Stimulated activated CD4-positive, alpha-beta T cell treated with anti-CD3 and anti-CD28 coated beads, Interleukin-1b, Interleukin-23, amount 100 ng/mL, for 1 hour (primary cell): ENCODE results near the gene MUC5AC.
"Not testable (repeated sequence)": the region's sequence is repeated elsewhere in the genome, so short reads cannot be mapped to it uniquely, and the experiment has no call there.

Experiments
- DNase-seq, 2 donors: peaks; one replicate each; pipeline ENCODE4 v3.0.0-alpha.2; 2020; ENCODE audit warnings: low read depth in 2 of 2

The MUC5AC gene

DNA sequence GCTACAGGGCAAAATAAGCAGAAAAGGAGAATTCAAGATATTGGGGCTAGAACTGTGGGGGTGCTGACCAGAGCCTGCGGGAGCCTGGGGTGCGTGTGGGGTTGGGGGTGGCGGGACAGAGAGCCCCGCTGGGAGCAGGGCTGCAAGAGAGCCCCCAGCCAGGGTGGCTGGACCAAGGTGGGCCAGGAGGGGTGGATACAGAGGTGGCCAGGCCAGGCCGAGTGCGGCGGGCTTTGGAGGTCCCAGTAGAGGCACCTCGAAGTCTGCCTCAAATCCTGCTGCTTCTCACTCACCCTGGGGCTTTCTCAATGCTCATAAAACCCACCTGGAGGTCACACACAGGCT, 48.2 kb downstream of the MUC5AC start:
- DNase-seq = no peak

DNA sequence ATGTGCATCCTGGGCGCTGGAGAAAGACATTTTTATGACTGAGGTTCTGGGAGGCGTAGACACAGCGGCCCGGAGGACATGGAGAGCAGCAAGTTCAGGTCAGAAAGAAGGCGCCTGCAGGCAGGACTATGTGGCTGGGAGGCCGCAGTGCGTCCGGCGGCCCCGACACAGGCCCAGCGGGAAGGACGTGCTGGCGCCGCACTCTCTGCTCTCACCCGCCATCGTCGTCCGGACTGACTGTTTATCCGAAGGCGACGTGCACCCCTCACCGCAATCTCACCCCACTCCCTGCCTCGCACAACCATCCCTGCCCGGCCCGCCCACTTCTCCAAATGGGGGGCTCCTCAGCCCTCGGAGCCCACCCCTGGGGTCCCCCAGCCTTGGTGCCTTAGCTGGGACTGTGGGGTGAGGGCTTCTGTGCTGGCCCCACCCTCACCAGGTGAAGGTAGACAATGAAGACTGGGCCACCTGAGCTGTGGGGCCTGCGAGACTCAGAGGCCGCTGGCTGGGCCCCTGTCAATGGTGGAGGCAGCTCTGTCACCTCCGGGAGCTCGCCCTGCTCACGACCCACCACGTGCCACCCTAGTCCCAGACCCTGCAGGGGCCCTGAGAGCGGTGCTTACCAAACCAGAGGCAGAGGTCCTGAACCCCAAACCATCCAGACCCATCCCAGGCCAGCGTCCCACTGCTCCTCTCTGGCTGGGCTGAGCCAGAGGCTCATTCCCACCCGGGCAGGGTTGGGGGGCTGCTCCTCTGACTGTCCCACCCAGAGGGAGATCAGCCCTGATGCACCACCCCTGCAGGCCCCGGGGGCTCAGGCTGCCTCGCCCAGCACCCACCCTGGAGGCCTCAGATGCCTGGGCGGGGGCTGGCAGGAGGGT, 48.9 kb downstream of the MUC5AC start:
- DNase-seq = no peak

DNA sequence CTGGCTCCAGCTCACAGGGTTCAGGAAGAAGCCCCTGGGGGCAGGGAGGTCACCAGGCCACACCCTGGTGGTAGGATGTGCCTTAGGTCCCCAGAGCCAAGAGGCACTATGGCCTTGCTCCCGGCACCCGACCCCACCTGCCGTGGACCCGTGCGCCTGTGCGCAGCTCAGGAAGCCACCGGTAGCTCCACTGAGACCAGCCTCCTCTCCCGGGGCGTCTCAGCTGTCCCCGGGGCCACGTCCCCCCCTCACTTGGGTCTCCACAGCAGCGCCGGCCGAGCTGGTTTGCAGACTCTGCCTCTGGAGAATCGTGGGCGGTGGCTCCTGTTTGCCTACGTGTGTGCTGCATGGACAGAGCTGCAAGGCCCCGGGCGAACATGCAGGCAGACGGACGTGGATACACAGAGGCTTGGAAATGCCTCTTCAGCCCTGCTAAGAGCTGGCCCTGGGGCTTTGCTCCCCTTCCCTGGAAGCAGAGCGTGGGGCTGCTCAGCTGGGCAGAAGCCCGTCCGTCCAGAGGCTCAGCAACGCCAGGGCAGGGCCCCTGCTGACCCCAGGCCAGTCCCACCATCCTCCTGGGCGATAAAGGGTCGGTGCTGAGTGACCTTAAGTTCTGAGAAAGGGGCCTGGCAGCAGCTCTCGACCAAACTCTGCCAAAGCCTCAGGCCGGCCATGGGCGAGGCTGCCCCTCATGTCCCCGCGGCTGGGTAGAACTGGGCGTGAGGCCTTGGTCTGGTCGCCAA, 49.8 kb downstream of the MUC5AC start:
- no peak for DNase-seq

DNA sequence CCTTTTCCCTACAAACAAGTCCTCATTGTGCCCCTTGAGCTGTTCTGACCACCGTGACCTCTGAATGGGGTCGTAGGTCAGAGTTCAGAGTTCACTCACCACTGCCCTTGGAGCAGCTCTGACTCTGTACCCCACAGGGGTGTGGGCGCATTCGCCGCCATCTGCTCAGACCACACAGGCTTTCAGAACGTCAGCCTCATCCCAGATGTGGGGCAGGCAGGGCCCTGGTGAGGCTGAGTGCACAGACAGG, 50.3 kb downstream of the MUC5AC start:
- no peak for DNase-seq

DNA sequence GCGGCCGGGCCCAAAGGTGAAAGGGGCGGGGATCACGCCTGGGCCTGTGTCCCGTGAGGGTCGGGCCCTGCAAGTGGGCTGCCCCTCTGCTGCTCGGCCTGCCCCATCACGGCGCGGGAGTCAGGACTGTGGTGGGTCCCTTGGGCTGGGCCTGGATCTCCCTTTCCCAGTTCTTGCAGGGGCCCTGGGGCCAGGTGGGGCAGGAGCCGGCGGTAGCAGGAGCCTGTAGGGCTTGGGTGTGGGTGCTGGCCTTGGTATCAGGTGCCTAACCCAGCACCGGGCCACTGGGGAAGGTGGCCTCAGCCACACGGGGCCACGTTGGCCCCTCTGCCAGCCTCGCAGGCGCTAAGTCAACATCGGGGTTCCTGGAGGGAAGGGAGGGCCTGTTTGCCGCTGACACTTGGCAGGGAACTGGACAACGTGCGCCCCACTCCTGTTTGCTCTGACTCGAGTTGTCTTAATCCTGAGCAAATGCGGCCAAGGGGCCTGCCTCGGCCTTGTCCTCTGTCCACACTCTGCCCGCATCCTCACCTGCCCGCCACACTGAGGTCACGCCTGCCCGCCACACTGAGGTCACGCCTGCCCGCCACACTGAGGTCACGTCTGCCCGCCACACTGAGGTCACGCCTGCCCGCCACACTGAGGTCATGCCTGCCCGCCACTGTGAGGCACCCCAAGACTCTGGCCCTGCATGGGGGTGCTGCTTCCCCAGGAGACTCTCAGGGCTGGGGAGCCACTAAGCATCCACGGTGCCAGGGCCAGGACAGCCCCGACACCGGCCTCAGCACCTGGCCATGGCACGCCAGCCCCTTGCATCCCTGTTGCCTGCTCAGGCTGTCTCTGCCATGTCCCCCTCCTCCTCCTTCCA, 50.9 kb downstream of the MUC5AC start:
- DNase-seq = no peak

DNA sequence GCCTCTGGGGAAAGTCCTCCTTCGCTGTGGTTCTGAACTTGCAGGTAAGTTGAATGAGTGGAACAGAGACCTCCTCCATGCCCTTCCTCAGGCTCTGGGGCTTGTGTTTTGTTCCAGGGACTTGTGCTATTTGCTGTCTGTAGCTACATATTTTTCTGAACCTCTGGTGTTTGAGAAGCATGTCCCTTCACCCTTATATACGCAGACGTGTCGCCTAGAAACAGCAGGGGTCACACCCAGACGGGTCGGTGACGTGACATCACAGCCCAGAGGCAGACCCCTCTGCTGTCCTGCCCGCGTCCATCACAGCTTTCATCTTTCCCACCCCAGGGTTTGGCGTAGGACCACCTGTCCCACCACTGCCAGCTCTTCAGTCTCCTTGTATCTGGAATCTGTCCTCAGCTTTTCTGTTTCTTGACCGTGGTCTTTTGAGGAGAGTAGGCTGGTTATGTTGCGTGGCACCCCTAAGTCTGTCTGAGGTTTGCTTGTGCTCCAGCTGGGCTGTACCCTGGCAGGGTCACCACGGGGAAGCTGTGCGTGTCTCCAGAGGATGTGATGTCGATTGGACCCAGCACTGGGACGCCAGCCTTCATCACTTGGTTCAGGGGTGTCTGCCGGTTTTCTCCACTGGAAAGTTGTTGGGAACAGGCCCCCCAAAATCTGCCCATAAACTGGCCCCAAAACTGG, 51.8 kb downstream of the MUC5AC start:
- DNase-seq = no peak

DNA sequence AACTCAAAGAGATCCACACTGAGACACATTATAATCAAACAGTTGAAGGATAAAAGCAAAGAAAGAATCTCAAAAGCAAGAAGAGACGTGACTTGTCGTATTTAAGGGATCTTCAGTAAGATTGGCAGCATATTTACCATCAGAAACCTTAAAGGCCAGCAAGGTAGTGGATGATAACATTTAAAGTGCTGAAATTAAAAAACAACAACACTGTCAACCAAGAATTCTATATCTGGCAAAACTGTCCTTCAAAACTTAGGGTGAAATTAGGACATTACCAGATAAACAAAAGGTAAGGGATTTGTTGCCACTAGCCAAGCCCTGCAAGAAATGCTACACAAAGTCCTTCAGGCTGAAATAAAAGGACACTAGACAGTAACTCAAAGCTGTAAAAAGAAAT, 54.1 kb downstream of the MUC5AC start:
- DNase-seq = no peak

DNA sequence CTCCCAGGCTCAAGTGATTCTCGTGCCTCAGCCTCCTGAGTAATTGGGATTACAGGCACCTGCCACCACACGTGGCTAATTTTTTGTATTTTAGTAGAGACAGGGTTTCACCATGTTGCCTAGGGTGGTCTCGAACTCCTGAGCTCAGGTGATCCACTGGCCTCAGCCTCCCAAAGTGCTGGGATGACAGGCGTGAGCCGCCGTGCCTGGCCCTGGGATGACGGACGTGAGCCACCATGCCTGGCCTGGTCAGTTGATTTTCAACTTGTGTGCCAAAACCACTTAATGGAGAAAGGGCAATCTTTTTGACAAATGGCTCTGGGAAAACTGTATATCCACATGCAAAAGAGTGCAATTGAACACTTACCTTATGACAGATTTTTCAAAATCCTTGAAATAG, 58.1 kb downstream of the MUC5AC start:
- DNase-seq = not testable (repeated sequence)

DNA sequence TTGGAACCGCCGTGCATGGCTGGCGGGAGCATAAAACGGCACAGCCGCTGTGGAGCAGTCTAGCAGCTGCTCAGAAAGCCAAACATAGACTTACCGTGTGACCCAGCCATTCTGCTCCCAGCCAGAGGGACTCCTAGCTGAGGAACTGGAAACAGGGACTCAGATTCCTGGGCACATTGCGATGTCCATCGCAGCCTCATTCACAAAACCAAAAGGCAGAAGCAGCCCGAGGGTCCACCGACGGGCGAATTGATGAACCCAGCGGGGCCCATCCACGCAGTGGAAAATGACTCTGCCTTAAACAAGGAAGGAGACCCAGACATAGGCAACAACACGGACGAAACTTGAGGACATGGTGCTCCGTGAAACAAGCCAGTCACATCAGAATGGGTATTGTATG, 59.4 kb downstream of the MUC5AC start:
- DNase-seq = no peak

DNA sequence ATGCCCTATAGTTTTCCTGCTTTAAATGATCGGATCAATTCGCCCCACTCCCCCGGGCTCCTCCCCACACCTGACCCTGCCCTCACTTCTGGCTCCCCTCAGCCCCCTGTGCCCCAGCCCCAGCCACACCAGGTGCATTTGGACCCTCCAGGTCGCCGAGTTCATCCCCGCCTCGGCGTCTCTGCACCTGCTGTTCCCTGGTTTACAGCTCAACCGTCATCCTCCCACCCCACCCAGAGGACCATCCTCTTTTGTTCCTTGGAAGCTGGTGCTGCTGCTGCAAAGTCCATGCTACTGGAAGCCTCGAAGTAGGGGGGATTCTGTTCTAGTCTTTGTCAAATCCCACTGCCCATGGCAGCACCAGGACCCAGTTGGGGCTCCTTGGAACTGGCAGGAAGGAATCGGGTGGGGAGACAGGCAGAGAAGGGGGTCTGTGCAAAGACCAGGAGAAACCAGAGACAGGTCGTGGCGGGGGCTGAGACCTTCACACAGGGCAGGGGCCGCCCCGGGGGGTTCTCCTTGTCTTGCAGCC, 60.6 kb downstream of the MUC5AC start:
- DNase-seq = no peak

DNA sequence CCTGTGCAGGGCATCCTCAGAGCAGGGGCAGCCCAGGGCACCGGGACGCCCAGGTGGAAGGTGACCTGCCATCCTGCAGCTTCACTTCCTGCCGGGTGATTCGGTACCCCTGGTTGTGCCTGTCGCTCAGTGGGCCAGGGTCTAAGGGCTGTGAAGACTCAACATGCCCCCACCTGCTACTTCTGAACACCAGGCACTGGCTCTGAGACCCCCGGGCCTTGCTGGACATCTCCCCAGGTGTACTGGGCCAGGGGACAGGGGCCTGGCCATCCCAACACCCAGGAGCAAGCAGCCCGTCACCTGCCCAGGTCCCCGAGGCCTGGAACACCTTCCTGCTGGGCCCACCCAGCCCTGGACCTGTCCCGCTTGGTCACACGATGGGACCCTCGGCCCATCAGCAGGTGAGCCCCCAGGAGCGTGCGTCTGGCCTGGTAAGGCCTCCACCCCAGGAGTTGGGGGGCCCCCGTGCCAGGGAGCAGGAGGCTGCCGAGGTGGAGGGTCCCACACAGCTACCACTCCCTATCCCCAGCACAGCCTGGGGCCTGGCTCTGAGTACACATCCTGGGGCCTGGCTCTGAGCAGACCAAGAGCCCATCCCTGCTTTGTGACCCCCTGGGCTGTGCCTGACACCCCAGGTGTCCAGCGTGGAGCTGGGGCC, 61.2 kb downstream of the MUC5AC start:
- no peak for DNase-seq

DNA sequence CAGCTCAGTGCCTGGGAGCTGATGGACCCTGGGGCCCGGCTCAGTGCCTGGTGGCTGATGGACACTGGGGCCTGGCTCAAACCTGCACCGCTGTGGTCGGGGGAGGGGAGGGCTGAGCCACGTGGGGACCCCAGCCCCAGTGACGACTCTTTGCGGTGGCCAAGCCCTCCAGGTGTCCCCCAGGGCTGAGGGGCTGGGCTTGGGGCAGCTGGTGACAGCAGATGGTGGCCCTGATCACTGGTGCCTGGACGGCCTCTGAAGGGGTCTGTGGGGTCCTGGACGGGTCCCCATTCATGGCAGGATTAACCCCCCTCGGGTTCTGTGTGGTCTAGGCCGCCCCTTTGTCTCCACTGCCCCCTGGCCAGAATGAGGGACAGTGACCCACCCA, 61.7 kb downstream of the MUC5AC start:
- DNase-seq = no peak

DNA sequence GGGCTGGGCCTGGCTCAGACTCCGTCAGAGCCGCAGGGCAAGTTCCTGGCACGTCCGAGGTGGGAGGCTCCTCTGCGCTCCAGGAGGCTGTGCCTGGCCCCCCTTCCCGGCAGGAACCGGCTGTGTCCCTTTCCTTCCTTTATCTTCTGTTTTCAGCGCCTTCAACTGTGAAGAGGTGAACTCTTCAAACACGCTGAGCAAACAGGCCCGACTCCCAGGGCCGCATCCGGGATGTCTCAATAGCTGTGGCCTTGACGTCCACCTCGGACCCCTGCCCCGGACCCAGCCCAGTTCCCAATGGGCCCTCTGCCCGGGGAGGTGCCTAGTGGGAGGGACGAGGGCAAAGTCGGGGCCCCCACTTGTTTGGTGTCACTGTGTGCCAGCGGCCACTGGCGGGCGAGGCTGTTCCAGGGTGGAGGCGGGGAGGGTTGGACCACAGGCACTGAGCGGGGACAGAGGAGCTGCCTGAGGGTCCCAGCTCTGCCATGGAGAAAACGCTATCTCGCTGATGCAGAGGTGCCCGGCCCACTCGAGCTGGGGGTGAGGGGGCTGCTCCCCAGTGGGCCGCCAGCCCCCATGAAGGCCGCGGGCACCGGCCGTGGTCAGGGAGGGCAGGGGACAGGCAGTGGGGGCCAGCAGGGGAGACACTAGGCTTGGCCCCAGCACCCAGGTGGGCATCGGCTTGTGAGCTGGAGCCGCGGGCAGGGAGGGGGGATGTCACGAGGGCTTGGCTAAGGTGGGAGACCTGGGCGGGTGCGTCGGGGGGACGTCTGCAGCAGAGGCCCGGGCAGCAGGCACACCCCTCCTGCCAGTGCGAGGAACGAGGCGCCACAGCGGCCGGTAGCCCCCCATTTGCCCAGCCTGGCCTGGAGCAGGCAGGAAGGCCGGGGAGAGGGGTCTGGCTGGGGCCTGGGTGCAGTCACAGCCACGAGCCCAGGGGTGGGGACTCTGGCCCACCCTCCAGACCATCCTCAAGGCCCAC, 62.4 kb downstream of the MUC5AC start:
- DNase-seq = no peak

DNA sequence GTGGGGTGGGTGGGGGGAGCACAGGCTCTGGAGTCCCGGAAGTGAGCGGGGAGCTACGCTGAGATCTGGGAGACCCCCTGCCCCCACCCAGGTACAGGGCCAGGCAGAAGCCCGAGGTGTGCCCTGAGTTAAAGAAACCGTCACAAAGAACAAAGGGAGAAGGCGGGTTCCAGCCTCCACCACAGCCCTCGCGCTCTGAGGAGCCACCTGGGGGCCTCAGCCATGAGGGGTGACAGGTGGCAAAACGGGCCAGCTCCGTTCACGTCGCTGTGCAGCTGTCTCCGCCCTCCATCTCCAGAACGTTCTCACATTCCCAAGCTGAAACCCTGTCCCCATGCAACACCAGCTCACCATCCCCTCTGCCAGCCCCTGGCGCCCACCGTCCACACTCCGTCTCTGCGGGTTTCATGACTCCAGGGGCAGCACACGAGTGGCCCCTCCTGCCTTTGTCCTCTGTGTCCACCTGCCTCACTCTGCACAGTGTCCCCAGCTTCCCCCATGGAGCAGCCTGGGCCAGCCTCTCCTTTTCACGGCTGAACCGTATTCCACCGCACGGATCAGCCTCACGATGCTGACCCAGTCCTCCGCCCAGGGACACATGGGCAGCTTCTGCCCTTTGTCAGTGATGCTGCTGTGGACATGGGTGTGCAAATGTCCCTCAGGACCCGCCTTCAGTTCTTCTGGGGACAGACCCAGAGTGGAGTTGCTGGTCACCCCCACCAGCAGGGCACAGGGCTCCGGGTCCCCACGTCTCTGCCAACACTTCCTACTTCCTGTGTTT, 63.4 kb downstream of the MUC5AC start:
- no peak for DNase-seq

DNA sequence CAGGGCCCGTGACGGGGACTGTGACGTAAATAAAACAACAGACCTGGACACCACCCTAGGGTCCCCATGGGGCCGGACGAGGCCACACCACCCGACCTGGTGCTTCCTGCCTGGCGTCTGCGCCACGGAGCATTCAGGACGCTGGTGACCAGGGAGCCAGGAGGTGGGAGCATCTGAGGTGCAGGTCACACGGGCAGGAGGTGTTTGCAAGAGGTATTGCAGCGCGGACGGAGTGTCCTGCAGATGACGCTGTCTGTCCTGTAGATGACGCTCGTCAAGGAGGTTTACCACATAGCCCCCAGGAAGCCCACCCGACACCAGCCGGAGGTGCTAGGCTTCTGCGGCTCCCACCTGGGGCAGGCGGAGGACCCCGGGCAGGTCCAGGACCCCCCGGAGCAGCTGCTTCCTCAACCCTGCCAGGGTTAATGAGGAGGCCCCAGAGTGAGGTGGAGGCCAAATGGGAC, 64.1 kb downstream of the MUC5AC start:
- DNase-seq = no peak

DNA sequence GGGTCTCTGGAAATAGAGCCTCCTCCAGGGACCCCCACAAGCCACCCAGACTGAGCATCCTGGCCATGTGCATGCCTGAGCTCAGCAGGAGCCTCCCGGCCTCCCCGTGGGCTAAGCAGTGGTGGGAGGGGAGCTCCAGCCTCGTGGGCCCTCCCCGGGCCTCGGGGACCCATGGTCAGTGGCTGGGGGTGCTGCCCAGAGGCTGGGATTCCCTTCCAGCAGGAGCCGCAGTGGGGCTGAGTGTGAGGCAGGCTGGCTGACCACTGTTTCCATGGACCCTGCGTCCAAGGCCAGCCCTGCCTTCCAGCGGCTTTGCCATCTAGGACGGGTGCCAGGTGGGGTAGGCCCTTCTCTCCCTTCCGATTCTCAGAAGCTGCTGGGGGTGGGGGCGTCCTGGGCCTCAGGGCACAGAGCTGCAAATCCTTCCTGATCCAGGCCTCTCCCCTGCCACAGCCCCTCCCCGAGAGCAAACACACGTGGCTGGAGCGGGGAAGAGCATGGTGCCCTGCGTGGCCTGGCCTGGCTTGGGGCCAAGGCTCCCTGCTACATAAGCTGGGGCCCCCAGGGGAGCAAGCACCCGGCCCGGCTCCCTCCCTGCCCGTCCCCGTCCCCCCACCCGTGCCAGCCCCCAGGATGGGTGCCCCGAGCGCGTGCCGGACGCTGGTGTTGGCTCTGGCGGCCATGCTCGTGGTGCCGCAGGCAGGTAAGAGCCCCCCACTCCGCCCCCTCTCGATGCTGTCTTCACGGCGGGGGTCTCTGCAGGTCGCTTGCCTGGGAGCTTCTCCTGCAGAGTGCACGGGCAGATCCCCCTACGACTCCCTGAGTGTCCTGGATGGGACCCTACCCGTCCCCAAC, 65.0 kb downstream of the MUC5AC start, which contains the start of gene MUC5B:
TSS of gene MUC5B (plus strand) at position 576 of the 855 bp plus-strand sequence. CDS start at position 634, 58 bp downstream.
- no peak for DNase-seq

DNA sequence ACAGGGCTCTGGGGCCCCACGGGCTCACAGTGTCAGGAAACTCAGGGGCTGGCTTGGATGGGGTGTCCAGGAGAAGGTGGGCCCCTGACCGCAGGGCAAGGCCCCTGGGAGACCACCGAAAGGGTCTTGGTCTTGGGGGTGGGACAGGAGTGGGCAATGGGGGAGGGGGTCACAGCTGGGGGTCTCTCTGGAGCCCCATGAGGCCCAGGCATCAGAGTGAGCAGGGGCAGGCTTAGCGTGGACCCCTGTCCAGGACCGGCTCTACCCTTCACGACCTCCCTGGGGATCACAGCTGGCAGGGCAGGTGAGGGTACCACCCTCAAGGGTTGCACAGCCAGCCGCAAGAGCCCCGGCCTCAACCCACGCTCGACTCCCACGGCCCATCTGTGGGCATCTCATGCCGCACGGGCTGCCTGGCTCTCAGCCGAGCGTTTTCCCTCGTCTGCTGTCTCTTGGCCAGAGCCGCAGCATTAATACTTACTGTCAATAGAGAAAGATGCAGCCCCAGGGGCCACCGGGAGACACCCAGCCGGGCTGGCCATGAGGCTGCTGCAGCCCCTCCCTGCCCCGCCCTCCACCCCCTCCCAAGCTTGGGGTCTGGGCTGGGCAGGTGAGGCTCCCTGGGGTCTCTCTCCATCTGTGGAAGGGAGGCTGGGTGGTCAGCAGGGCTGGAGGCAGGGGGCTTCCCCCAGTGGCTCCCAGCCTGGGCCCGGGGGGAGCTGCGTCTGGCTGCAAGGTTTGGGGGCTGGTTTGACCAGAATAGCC, 65.8 kb downstream of the MUC5AC start:
- no peak for DNase-seq
